ENCODE results near the gene SAMD11. TPM values are rescaled to one million over a fixed set of nuclear protein-coding genes. Genes with fewer than 3 reads are reported as not detected.

Gene SAMD11
- total and polyA plus RNA-seq, 10 of the 15 experiments (the other 5 are each of a cell fraction or from before 2014, with no cell fraction given): 0.04 to 0.31 (median 0.19) TPM; not detected in 6

DNA sequence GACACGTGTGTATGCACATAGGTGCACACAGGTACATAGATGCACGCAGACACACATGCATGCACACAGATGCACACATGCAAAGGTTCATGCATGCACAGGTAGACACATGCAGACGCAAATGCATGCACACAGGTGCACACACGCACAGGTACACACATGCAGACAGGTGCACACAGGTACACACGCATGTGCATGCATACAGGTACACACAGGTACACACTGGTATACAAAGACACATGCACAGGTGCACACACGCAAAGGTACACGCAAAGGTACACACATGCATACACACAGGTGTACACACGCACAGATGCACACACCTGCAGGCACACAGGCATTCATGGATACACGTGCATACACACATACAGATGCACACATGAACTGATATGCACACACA is 26.5 kb downstream of the SAMD11 start:
- ATAC-seq: no peak
- Histone ChIP-seq H3K27me3 (replicated peaks in 1 of 2; ENCODE audit: control insufficient read depth in 2 of 2, insufficient read depth in 2 of 2, low read length in 1 of 2) (no peaks in the 10 kb centered on the region), H3K4me1 (ENCODE audit: control insufficient read depth, insufficient read depth, low read length) (no peaks in the 10 kb centered on the region), H3K79me2 (ENCODE audit: control insufficient read depth, insufficient read depth, low read length) (no peaks in the 10 kb centered on the region), H3K27ac (ENCODE audit: control insufficient read depth, insufficient read depth) (no peak overlapping the region), H3K4me3 (no peak overlapping the region), H3K9me3 (replicated peaks; ENCODE audit: control insufficient read depth, insufficient read depth, low read length) (no peaks in the 10 kb centered on the region), H4K20me1 (ENCODE audit: control insufficient read depth, insufficient read depth) (peaks cover 5% of the 10 kb centered on the region), H3K36me3 (ENCODE audit: control insufficient read depth in 2 of 2, insufficient read depth in 2 of 2, low read length in 1 of 2) (peaks cover 27 to 58% of the 10 kb centered on the region in 2 experiments), H2AFZ (ENCODE audit: control insufficient read depth, low read depth, low read length) (no peak overlapping the region), H3K9ac (ENCODE audit: control insufficient read depth, insufficient read depth, low read length) (no peak overlapping the region), H3K4me2 (ENCODE audit: control insufficient read depth, insufficient read depth) (no peak overlapping the region)
- no peak for TF ChIP-seq BHLHE40 (IDR thresholded peaks at IDR 0.05; ENCODE audit: borderline replicate concordance in 1 of 2, low read depth in 2 of 2, low read length in 1 of 2)
- 0 out of 2 replicates have a peak, but pooled peaks have one; percentile 35 for TF ChIP-seq POLR2A (IDR thresholded peaks at IDR 0.05; ENCODE audit: low read depth, low read length)
- CTCF ChIA-PET: no interaction called here
- RAD21 ChIA-PET (ENCODE audit: unreplicated experiment): no interaction called here
- intact Hi-C loops (cut with micrococcal nuclease; ENCODE audit: unreplicated experiment): no loop called here
- FAIRE-seq: no peak
- in situ Hi-C loops (cut with MboI): no loop called here
- BruUV-seq (replicated peaks): no TSS peak
- DNase-seq (ENCODE audit: low read depth, low spot score): no peak
- SMC1A ChIA-PET (ENCODE audit: uncharacterized antibody, unreplicated experiment): no interaction called here
- WGBS (ENCODE audit: insufficient coverage, insufficient replicate concordance, low lambda C conversion rate, missing lambda C conversion rate): 97% methylated on average over 9 of the region's 9 CpGs
- POLR2A ChIA-PET: no interaction called here

DNA sequence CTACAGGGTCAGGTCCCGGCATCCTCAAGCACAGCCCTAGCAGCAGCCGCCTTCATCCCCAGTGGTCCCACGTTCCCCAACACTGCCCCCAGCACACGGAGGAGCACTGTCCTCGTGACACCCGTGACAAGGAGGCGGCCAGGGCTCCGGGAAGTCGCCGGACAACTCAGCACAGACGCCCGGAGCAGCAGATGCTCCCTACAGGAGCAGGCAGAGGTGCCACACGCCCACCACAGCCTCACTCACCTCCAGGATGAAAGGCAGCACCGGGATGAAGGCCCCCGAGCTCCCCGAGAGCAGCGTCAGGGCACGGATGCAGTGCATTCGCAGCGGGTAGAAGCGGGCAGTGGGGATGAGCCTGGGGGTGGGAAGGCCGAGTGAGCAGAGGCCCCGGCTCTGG is 27.2 kb downstream of the SAMD11 start:
- FAIRE-seq: no peak
- Histone ChIP-seq H3K9me3 (replicated peaks; ENCODE audit: control insufficient read depth, insufficient read depth, low read length) (no peaks in the 10 kb centered on the region), H3K79me2 (ENCODE audit: control insufficient read depth, insufficient read depth, low read length) (no peaks in the 10 kb centered on the region), H3K27ac (ENCODE audit: control insufficient read depth, insufficient read depth) (no peak overlapping the region), H3K4me3 (no peak overlapping the region), H3K27me3 (replicated peaks in 1 of 2; ENCODE audit: control insufficient read depth in 2 of 2, insufficient read depth in 2 of 2, low read length in 1 of 2) (no peaks in the 10 kb centered on the region), H3K9ac (ENCODE audit: control insufficient read depth, insufficient read depth, low read length) (no peak overlapping the region), H3K4me1 (ENCODE audit: control insufficient read depth, insufficient read depth, low read length) (no peaks in the 10 kb centered on the region), H4K20me1 (ENCODE audit: control insufficient read depth, insufficient read depth) (peaks cover 5% of the 10 kb centered on the region), H3K4me2 (ENCODE audit: control insufficient read depth, insufficient read depth) (no peak overlapping the region), H2AFZ (ENCODE audit: control insufficient read depth, low read depth, low read length) (no peak overlapping the region), H3K36me3 (ENCODE audit: control insufficient read depth in 2 of 2, insufficient read depth in 2 of 2, low read length in 1 of 2) (peaks cover 27 to 62% of the 10 kb centered on the region in 2 experiments)
- intact Hi-C loops (cut with micrococcal nuclease; ENCODE audit: unreplicated experiment): no loop called here
- no TSS peak for BruUV-seq (replicated peaks)
- ATAC-seq: no peak
- in situ Hi-C loops (cut with MboI): no loop called here
- ChIA-PET SMC1A (ENCODE audit: uncharacterized antibody, unreplicated experiment) (no interaction called here), CTCF (no interaction called here), POLR2A (no interaction called here), RAD21 (ENCODE audit: unreplicated experiment) (no interaction called here)
- no peak for DNase-seq (ENCODE audit: low read depth, low spot score)
- 97% methylated on average over 22 of the region's 23 CpGs for WGBS (ENCODE audit: insufficient coverage, insufficient replicate concordance, low lambda C conversion rate, missing lambda C conversion rate)
- TF ChIP-seq CBX5 (IDR thresholded peaks at IDR 0.05; ENCODE audit: low read depth) (no peak), BACH1 (IDR thresholded peaks at IDR 0.05; ENCODE audit: borderline replicate concordance) (no peak), KAT2A (conservative IDR thresholded peaks at IDR 0.05; ENCODE audit: control insufficient read depth, low read depth, low read length) (no peak), NR2C2 (IDR thresholded peaks at IDR 0.05; ENCODE audit: borderline replicate concordance, control insufficient read depth, insufficient read length, low read depth) (no peak), SMAD1 (IDR thresholded peaks at IDR 0.05; ENCODE audit: low read depth, partially characterized antibody) (no peak), BRCA1 (IDR thresholded peaks at IDR 0.05; ENCODE audit: low read depth, low read length) (no peak), KDM1A (IDR thresholded peaks at IDR 0.05; ENCODE audit: borderline replicate concordance) (no peak), NR2C1 (IDR thresholded peaks at IDR 0.05) (no peak), PAX8 (IDR thresholded peaks at IDR 0.05) (no peak)
- TF ChIP-seq, protein P1, sequence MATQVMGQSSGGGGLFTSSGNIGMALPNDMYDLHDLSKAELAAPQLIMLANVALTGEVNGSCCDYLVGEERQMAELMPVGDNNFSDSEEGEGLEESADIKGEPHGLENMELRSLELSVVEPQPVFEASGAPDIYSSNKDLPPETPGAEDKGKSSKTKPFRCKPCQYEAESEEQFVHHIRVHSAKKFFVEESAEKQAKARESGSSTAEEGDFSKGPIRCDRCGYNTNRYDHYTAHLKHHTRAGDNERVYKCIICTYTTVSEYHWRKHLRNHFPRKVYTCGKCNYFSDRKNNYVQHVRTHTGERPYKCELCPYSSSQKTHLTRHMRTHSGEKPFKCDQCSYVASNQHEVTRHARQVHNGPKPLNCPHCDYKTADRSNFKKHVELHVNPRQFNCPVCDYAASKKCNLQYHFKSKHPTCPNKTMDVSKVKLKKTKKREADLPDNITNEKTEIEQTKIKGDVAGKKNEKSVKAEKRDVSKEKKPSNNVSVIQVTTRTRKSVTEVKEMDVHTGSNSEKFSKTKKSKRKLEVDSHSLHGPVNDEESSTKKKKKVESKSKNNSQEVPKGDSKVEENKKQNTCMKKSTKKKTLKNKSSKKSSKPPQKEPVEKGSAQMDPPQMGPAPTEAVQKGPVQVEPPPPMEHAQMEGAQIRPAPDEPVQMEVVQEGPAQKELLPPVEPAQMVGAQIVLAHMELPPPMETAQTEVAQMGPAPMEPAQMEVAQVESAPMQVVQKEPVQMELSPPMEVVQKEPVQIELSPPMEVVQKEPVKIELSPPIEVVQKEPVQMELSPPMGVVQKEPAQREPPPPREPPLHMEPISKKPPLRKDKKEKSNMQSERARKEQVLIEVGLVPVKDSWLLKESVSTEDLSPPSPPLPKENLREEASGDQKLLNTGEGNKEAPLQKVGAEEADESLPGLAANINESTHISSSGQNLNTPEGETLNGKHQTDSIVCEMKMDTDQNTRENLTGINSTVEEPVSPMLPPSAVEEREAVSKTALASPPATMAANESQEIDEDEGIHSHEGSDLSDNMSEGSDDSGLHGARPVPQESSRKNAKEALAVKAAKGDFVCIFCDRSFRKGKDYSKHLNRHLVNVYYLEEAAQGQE (IDR thresholded peaks at IDR 0.05; ENCODE audit: low read depth, low read length): no peak
- TF ChIP-seq, protein P2, sequence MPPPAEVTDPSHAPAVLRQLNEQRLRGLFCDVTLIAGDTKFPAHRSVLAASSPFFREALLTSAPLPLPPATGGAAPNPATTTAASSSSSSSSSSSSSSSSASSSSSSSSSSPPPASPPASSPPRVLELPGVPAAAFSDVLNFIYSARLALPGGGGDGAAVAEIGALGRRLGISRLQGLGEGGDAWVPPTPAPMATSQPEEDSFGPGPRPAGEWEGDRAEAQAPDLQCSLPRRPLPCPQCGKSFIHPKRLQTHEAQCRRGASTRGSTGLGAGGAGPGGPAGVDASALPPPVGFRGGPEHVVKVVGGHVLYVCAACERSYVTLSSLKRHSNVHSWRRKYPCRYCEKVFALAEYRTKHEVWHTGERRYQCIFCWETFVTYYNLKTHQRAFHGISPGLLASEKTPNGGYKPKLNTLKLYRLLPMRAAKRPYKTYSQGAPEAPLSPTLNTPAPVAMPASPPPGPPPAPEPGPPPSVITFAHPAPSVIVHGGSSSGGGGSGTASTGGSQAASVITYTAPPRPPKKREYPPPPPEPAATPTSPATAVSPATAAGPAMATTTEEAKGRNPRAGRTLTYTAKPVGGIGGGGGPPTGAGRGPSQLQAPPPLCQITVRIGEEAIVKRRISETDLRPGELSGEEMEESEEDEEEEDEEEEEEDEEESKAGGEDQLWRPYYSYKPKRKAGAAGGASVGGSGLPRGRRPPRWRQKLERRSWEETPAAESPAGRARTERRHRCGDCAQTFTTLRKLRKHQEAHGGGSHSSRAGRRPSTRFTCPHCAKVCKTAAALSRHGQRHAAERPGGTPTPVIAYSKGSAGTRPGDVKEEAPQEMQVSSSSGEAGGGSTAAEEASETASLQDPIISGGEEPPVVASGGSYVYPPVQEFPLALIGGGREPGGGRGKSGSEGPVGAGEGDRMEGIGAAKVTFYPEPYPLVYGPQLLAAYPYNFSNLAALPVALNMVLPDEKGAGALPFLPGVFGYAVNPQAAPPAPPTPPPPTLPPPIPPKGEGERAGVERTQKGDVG (CRISPR knock-in tag; IDR thresholded peaks at IDR 0.05): no peak
